ENCODE results near the gene CREBBP. TPM values are rescaled to one million over a fixed set of nuclear protein-coding genes. Genes with fewer than 3 reads are reported as not detected.

The CREBBP gene
- total RNA-seq, 1 donor from 2014 or later = 31.4 TPM

- TF ChIP-seq CTCF (IDR thresholded peaks at IDR 0.05; ENCODE audit: insufficient read depth, low read length, poor library complexity, severe bottlenecking) = peak; percentile 91
- H3K36me3 ChIP-seq (ENCODE audit: control insufficient read depth, insufficient read depth, low read length) = no peaks in the 10 kb centered on the region
- no peaks in the 10 kb centered on the region for H3K27me3 ChIP-seq (ENCODE audit: control insufficient read depth, insufficient read depth, low read length)
- no peak overlapping the region for H3K4me3 ChIP-seq (ENCODE audit: low read depth, low read length)
- peak; percentile 65 for DNase-seq (ENCODE audit: low read depth)
Observed at GRCh38 chr16:3690470-3690928, 190.0 kb downstream of the CREBBP start.

DNA sequence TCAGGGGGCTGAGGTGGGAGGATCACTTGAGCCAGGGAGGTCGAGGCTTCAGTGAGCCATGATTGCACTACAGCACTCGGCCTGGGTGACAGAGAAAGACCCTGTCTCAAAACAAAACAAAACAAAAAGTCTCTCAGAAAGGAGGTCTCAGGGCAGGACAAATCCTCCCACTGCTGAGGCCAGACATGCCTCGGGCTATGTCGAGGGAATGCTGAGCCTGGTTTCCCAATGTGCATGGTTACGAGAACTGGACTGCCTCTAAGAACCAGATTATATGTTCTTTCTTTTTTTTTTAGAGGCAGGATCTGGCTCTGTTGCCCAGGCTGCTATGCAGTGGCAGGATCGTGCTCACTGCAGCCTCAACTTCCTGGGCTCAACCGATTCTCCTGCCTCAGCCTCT, 190.8 kb downstream of the CREBBP start:
- H3K36me3 ChIP-seq (ENCODE audit: control insufficient read depth, insufficient read depth, low read length) = peaks cover 1% of the 10 kb centered on the region
- no peak for TF ChIP-seq CTCF (IDR thresholded peaks at IDR 0.05; ENCODE audit: insufficient read depth, low read length, poor library complexity, severe bottlenecking)

GRCh38 chr16:3687792-3688191, 192.7 kb downstream of the CREBBP start:
- DNase-seq (ENCODE audit: low read depth) = no peak

More for the DNA sequence above, 190.8 kb downstream of the CREBBP start:
- Histone ChIP-seq H3K4me3 (ENCODE audit: low read depth, low read length) (no peak overlapping the region), H3K27me3 (ENCODE audit: control insufficient read depth, insufficient read depth, low read length) (no peaks in the 10 kb centered on the region)
- no peak for DNase-seq (ENCODE audit: low read depth)

DNA sequence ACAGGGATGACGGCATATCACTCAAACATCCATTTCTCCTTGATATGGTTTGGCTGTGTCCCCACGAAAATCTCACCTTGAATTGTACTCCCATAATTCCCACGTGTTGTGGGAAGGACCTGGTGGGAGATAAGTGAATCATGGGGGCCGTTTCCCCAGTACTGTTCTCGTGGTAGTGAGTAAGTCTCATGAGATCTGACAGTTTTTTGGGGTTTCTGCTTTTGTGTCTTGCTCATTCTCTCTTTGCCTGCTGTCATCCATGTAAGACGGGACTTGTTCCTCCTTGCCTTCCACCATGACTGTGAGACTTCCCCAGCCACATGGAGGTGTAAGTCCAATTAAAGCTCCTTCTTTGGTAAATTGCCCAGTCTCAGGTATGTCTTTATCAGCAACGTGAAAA, 193.5 kb downstream of the CREBBP start:
- DNase-seq (ENCODE audit: low read depth) = no peak
- peaks cover 1% of the 10 kb centered on the region for H3K36me3 ChIP-seq (ENCODE audit: control insufficient read depth, insufficient read depth, low read length)
- H3K27me3 ChIP-seq (ENCODE audit: control insufficient read depth, insufficient read depth, low read length) = no peaks in the 10 kb centered on the region
- no peak overlapping the region for H3K4me3 ChIP-seq (ENCODE audit: low read depth, low read length)
- TF ChIP-seq CTCF (IDR thresholded peaks at IDR 0.05; ENCODE audit: insufficient read depth, low read length, poor library complexity, severe bottlenecking) = no peak

More at GRCh38 chr16:3687792-3688191, 192.7 kb downstream of the CREBBP start:
- Histone ChIP-seq H3K36me3 (ENCODE audit: control insufficient read depth, insufficient read depth, low read length) (peaks cover 1% of the 10 kb centered on the region), H3K4me3 (ENCODE audit: low read depth, low read length) (no peak overlapping the region), H3K27me3 (ENCODE audit: control insufficient read depth, insufficient read depth, low read length) (no peaks in the 10 kb centered on the region)
- no peak for TF ChIP-seq CTCF (IDR thresholded peaks at IDR 0.05; ENCODE audit: insufficient read depth, low read length, poor library complexity, severe bottlenecking)

GRCh38 chr16:3681206-3681605, 199.3 kb downstream of the CREBBP start:
- peaks cover 1% of the 10 kb centered on the region for H3K36me3 ChIP-seq (ENCODE audit: control insufficient read depth, insufficient read depth, low read length)
- no peak overlapping the region for H3K4me3 ChIP-seq (ENCODE audit: low read depth, low read length)
- DNase-seq (ENCODE audit: low read depth) = no peak
- TF ChIP-seq CTCF (IDR thresholded peaks at IDR 0.05; ENCODE audit: insufficient read depth, low read length, poor library complexity, severe bottlenecking) = no peak
- H3K27me3 ChIP-seq (ENCODE audit: control insufficient read depth, insufficient read depth, low read length) = no peaks in the 10 kb centered on the region

GRCh38 chr16:3677994-3678393, 202.5 kb downstream of the CREBBP start:
- H3K4me3 ChIP-seq (ENCODE audit: low read depth, low read length) = no peak overlapping the region
- H3K27me3 ChIP-seq (ENCODE audit: control insufficient read depth, insufficient read depth, low read length) = no peaks in the 10 kb centered on the region
- TF ChIP-seq CTCF (IDR thresholded peaks at IDR 0.05; ENCODE audit: insufficient read depth, low read length, poor library complexity, severe bottlenecking) = no peak
- no peak for DNase-seq (ENCODE audit: low read depth)
- no peaks in the 10 kb centered on the region for H3K36me3 ChIP-seq (ENCODE audit: control insufficient read depth, insufficient read depth, low read length)
